ENCODE data around the gene DYNLRB1.

DYNLRB1 gene

GRCh38 chr20:34578521-34578920 lies 62.3 kb downstream of the DYNLRB1 start:
- peak overlapping the region; percentile 69 for H3K27ac Mint-ChIP-seq
- H3K4me1 Mint-ChIP-seq, result peaks cover 23% of the 10 kb centered on the region
- no peak overlapping the region for H3K4me3 Mint-ChIP-seq
- no peak for ATAC-seq (ENCODE audit: low read depth)
- DNase-seq (ENCODE audit: low spot score in 2 of 2), result no peak
- H3K27me3 Mint-ChIP-seq, result no peaks in the 10 kb centered on the region
- peaks cover 18% of the 10 kb centered on the region for H3K36me3 Mint-ChIP-seq
- H3K9me3 Mint-ChIP-seq, result peaks cover 3% of the 10 kb centered on the region

- Mint-ChIP-seq H3K4me3 (no peak overlapping the region), H3K4me1 (peaks cover 23% of the 10 kb centered on the region), H3K36me3 (peaks cover 17% of the 10 kb centered on the region), H3K9me3 (peaks cover 3% of the 10 kb centered on the region), H3K27ac (peak overlapping the region; percentile 85), H3K27me3 (no peaks in the 10 kb centered on the region)
- DNase-seq (ENCODE audit: low spot score in 2 of 2), result no peak
- no peak for ATAC-seq (ENCODE audit: low read depth)
Observed at GRCh38 chr20:34579191-34579978, 63.2 kb downstream of the DYNLRB1 start.

DNA sequence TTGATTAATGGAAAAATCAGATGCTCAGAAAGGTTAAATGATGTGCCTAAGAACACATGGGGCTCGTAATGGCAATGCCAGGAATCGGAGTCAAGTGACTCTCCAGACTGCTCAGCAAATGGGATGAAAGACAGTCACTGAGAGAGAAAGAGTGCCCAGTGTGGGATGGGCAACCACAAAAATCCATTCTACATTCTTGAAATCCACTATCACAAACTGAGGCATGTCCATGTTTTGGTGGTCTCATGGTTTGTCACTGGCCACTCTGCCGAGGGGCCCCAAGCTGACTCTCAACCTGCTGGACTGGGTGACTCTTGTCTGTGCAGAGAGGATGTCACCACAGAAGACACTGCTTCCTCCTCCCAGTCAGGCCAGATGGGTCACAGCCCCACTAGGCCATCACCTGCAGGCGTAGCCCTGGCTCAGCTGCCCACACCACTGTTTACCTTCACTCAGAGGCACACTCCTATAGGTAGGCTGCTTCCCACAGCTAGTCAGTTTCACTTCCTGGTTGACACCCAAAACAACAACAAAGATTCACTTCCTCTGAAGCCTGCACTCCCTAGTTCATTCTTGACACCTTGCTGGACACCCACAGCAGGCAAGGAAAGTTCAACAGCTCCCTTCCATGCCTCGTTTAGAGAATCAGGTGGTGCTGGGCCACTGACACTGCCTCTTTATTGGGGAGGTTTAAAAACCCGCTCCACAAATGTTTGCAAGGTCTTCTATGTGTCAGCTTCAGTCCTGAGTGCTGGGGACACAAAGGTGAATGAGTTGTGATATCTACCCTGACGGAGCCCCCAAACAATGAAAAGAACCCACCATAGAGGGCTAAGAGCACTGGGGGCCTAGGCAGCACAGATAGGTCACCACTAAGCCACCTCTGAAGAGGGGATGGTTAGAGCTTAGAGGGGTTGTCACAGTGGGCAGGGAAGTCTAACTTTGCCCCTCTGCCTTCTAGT lies 64.0 kb downstream of the DYNLRB1 start:
- Mint-ChIP-seq H3K27me3 (no peaks in the 10 kb centered on the region), H3K36me3 (peaks cover 15% of the 10 kb centered on the region), H3K4me3 (peak overlapping the region; percentile 16), H3K9me3 (peaks cover 3% of the 10 kb centered on the region), H3K4me1 (peaks cover 23% of the 10 kb centered on the region), H3K27ac (peak overlapping the region; percentile 85)
- ATAC-seq (ENCODE audit: low read depth) (peak; percentile 95), DNase-seq (ENCODE audit: low spot score in 2 of 2) (peak in 1 of 2 donors; percentile 40)

DNA sequence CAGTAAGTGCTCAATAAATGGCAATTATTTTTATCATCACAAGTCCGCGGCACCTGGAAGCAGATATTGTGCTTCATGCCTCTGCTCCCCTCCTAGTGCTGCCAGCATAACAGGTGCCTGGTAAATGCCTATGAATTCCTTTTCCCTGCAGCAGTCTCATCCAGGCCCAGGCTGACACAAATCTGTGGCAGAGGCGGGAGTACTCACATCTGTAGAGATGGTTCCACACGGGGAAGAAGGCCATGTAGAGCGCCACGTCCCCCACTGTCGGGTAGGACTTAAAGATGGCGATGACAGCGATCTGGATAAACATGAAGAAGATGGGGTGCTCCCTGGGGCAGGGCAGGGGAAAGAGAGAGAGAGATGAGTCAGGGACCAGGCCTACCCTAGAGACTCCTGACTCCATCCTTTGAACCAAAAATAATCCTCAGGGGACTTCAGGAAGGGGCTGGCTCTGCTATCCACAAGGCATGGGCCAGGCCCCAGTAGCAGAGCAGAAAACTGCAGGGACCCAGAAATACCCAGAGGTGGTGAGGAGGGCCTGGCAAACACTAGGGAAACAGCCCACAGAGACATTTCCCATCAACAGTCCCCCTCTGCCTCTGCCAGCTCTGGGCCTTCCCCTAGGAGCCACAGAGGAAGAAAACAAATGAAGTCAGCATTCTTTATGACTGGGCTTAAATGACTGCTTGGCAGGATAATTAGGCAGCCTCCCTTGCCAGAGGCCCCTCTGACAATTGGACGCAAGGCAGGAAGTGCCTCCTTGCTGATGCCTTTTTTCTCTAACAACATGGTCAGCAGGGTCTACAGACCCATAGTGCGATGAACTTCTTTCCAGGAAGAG lies 65.3 kb downstream of the DYNLRB1 start:
- Mint-ChIP-seq H3K27ac (peak overlapping the region; percentile 89), H3K27me3 (no peaks in the 10 kb centered on the region), H3K4me1 (peaks cover 23% of the 10 kb centered on the region), H3K9me3 (peaks cover 3% of the 10 kb centered on the region), H3K36me3 (peaks cover 18% of the 10 kb centered on the region), H3K4me3 (no peak overlapping the region)
- DNase-seq (ENCODE audit: low spot score in 2 of 2) (no peak), ATAC-seq (ENCODE audit: low read depth) (no peak)

DNA sequence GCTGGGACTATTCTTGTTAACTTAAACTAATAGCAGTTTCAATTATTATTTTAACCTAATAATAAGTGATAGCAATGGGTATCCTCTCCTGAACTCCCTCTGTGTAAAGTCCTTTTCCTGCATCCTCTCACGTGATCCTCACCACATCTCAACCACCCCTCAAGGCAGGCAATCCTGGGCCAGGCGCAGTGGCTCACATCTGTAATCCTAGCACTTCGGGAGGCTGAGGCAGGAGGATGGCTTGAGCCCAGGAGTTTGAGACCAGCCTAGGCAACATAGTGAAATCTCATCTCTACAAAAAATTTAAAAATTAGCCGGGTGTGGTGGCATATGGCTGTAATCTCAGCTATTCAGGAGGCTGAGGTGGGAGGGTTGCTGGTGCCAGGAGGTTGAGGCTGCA lies 66.0 kb downstream of the DYNLRB1 start:
- H3K27me3 Mint-ChIP-seq, result no peaks in the 10 kb centered on the region
- no peak overlapping the region for H3K4me3 Mint-ChIP-seq
- peaks cover 18% of the 10 kb centered on the region for H3K36me3 Mint-ChIP-seq
- no peak for ATAC-seq (ENCODE audit: low read depth)
- H3K9me3 Mint-ChIP-seq, result peaks cover 3% of the 10 kb centered on the region
- H3K4me1 Mint-ChIP-seq, result peaks cover 23% of the 10 kb centered on the region
- DNase-seq (ENCODE audit: low spot score in 2 of 2), result no peak
- H3K27ac Mint-ChIP-seq, result peak overlapping the region; percentile 89

GRCh38 chr20:34582911-34583310 lies 66.7 kb downstream of the DYNLRB1 start:
- Mint-ChIP-seq H3K36me3 (peaks cover 23% of the 10 kb centered on the region), H3K9me3 (peaks cover 3% of the 10 kb centered on the region), H3K4me1 (peaks cover 23% of the 10 kb centered on the region), H3K4me3 (no peak overlapping the region), H3K27me3 (no peaks in the 10 kb centered on the region), H3K27ac (peak overlapping the region; percentile 46)
- DNase-seq (ENCODE audit: low spot score in 2 of 2), result no peak
- no peak for ATAC-seq (ENCODE audit: low read depth)

- no peak for ATAC-seq (ENCODE audit: low read depth)
- peaks cover 3% of the 10 kb centered on the region for H3K9me3 Mint-ChIP-seq
- DNase-seq (ENCODE audit: low spot score in 2 of 2), result no peak
- peaks cover 20% of the 10 kb centered on the region for H3K4me1 Mint-ChIP-seq
- H3K27me3 Mint-ChIP-seq, result no peaks in the 10 kb centered on the region
- no peak overlapping the region for H3K4me3 Mint-ChIP-seq
- H3K36me3 Mint-ChIP-seq, result peaks cover 23% of the 10 kb centered on the region
- peak overlapping the region; percentile 46 for H3K27ac Mint-ChIP-seq
Observed at GRCh38 chr20:34583544-34583943, 67.3 kb downstream of the DYNLRB1 start.

GRCh38 chr20:34585019-34585418 lies 68.8 kb downstream of the DYNLRB1 start:
- Mint-ChIP-seq H3K27me3 (no peaks in the 10 kb centered on the region), H3K4me1 (peaks cover 13% of the 10 kb centered on the region), H3K9me3 (peaks cover 3% of the 10 kb centered on the region), H3K36me3 (peaks cover 23% of the 10 kb centered on the region), H3K4me3 (no peak overlapping the region), H3K27ac (peak overlapping the region; percentile 53)
- no peak for DNase-seq (ENCODE audit: low spot score in 2 of 2)
- no peak for ATAC-seq (ENCODE audit: low read depth)

DNA sequence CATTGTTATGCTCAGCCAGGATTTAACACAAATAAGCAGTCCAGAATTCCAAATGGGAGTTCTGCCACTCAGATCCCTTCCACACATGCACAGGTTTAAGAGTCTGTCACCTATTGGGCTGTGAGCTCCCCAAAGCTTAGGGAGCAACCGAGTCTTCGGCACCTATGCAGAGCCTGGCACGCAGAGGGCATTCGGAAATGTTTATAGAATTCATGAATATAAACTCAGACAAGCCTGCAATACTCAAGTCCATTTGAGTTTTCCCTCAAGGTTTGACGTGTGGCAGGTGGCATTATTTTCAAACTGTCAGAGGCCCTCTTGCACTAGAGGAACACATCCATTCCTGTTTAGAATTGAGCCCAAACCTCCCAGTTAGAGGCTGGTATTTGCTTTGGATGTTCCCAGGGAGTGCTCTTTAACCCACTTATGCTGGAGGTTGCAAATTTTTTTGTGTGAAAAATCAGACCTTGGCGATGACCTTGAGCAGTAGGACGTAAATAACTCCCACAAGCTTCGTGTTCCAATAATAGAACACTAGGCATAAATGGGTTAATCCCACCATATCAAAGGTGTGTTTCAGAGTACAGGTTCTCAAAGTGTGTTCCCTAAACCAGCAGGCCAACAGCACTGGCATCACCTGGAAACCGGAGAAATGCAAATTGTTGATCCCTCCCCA lies 70.4 kb downstream of the DYNLRB1 start:
- Mint-ChIP-seq H3K9me3 (no peaks in the 10 kb centered on the region), H3K36me3 (peaks cover 13% of the 10 kb centered on the region), H3K27ac (no peak overlapping the region), H3K4me3 (no peak overlapping the region), H3K4me1 (peaks cover 2% of the 10 kb centered on the region), H3K27me3 (no peaks in the 10 kb centered on the region)
- ATAC-seq (ENCODE audit: low read depth), result no peak
- no peak for DNase-seq (ENCODE audit: low spot score in 2 of 2)

All from memory B cell (primary cell).